Stimulated activated CD4-positive, alpha-beta T cell treated with anti-CD3 and anti-CD28 coated beads, Interleukin-1b, Interleukin-23, amount 100 ng/mL, for 4 hours (primary cell): Measurements from ENCODE around the gene LPCAT1.

Experiments used
- DNase-seq, 2 donors: peaks; one replicate each; pipeline ENCODE4 v3.0.0-alpha.2; 2020; ENCODE audit warnings: low read depth in 2 of 2

Gene LPCAT1

DNA sequence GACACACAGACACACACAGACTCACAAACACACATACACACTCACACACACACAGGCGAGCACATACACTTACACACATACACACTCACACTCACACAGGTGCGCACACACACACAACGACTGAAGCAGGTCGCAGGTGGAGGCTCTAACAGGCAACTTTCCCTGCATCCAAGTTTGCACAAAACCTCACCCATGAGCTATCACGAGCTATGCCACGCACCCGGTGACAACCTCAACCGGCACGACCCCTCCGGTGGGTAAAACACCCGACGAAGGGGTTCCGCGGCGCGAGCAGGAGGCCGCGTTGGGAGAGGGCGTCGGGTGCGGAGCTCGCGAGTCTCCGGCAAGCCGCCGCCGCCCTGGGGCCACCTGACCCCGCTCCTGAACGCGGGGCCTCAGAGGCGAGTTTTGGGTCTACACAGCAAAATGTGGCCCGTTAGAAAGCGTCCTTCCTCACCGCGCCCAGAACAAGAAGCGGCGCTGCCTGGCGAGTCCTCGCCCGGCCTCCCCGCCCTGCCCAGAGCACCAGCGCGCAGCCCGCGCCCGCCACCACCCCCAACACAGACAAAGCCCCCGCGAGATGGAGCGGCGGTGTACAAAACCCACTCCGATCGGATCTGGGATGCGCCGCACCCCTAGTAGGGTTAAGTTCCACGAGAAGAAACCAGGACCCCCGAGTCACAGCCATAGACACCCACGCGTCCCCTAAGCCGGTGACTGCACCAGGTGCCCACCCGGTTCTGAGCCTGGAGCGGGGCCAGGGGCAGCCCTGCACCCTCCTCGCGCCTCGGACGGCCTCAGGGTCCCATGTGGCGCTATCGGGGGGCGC is 79.2 kb downstream of the LPCAT1 start:
- DNase-seq, result no peak

DNA sequence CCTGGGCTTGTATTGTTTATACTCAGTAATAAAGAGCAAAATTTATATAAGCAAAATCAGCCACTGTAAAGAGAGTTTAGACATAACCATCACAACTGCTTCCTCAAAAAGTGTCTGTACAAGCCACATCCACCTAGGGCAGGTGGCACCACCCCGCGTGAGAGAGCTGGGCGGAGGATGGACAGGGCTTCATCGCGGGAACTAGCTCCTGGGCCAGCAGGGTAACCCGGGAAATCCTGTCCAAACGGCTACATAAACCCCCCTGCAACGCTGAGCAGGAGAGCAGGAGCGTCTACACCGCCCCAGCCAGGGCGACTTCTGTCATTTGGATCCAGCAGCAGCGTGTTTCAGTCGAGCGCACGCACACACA is 79.8 kb downstream of the LPCAT1 start:
- no peak for DNase-seq

DNA sequence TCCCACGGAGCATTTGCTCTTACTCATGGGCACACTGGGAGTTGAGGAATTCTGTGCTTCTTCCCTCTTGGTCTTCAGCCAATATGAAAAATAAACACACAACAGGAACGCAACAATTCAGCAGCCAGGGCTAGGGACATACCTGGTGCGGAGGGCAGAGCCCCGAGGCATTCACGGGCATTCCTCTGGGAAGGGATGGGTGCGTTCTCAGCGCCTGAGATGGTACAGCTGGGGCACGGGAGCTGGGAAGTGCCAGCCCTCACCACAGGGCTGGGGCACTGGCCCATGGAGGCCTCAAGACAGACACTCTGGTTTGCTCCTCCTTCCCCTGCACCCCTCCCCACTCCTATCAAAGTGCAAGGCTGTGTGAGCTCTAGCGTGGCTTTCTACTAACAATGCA is 80.6 kb downstream of the LPCAT1 start:
- DNase-seq, result no peak

DNA sequence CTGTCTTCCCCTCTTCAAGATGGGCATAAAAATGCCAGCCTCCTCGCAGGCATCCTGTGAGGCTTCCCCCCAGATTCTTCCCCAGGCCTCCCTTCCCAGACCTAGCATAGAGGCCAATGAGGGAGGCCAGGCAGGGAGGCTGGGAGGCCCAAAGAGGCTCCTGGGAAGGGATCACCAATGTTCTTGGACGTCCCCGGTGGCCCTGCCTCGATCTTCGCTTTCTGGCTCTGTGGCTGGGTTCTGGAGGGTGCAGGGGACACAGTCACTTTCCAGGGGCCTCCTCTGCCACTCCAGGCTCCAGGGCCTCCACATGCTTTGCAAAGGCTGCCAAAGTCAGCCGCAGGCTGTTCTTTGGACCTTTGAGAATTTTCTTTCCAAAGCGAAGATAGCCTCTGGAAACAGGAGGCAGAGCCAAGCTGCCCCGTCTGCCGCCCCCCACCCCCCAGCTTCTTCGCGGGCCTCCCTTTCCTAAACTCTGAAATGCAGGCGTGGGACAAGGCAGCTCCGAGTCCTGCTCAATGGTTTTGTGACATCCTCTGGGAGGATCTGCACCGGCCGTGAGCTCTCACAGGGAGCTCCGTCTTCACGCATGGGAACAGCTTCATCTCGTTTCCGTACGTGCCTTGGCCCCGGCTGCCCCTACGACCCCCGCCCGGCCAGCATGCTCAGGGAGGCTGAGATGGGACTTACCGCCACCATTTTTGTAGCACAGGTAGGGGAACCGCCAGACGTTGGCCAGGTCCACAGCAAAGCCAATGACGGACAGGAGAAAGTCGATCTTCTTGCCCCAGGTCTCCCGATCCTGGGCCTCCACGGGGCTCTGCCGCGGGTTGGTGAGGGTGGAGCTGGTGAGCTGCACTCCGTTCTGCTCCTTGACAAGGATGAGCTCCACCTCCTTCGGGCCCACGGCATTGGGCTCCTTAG is 81.3 kb downstream of the LPCAT1 start:
- no peak for DNase-seq

DNA sequence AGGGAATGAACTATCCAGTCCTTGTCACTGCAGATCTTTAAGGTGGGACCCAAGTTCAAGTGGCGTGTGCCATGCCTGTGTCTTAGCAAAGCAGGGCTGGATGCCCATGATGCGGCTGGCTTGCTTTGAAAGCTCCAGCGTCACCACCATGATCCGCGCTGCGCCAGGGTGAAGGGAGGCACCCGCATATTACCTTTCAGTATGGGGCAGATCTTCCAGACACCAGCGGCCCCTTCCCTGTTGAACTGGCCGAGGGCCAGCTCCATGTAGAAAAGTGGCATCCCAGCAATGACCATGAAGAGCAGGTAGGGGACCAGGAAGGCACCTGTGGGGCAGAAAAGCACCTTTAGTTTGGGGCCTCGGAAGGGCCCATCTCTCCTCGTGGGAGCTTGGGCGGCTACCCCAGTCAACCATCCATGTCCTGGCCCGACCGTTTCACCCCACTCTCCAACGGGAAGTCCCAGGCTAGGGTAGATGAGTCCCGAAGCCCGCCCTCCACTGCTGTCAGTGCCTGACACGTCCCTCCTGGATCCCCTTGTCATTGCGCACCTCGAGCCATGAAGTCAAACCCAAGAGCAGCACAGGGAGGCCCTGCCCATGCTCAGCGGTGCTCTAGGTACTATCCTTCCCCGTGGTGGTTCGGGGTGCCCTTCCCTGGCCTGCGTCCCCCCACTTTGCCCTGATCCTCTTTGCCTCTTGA is 82.4 kb downstream of the LPCAT1 start:
- DNase-seq, result no peak

DNA sequence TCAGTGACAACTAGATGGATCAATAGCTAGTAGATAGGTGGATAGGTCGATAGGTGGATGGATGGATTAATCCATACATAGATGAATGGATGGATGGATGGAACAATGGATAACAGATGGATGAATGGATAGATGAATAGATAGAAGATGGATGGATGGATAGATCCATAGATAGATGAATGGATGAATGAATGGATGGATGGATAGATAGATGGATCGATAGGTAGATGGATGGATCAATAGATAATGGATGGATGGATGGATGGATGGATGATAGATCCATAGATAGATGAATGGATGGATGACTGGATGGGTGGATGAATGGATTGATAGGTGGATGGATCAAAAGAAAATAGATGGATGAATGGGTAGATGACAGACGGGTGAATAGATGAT is 83.7 kb downstream of the LPCAT1 start:
- no peak for DNase-seq

DNA sequence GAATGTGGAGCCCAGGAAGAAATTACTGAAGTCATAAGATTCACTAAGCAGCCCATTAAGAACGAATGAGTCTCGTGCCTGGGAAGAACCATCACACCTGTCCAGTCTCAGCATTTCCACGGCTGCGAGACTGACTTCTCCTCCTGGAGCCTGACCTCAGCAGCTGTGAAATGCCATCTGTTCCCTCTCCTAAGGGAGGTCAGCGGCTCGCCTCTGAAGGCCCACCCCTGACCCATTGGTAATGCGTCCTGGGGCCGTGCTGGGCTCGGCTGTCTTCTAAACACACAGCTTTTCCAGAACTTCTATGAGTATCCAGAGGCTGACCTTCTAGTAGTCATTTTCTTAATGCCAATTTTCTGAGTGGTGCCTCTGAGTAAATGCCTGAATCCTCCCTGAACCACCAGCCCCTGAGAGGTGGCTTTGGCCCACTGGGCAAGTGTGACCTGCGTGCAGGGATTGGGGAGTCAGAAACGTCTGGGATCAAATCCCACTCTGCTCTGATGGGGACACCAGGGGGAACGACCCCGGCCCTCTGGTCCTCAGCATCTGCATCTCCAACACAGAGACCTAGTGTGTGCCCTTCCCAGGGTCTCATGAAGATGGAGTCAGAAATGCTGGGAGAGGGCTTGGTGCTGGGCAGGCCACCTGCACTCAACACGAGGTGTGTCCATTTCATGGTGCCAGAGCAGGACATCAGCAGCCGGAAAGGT is 84.2 kb downstream of the LPCAT1 start:
- no peak for DNase-seq

DNA sequence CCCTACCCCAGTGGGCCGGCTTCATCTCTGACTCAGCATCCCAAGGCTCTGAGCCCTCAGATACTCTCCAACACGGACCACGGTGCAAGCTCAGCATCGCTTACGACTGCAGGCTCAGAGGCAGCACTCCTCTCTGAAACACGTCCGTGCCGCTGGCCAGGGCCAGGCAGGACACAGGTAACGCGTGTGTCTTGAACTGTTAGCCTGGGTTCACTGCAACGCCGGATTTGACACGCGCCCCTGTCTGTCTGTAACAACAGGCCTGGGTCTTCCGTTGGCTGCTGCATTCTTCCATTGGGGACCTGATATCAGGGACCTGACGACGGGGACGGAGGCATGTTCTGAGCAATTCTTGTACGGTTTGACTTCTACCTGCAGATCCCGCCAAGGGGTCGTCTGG is 84.9 kb downstream of the LPCAT1 start:
- no peak for DNase-seq

DNA sequence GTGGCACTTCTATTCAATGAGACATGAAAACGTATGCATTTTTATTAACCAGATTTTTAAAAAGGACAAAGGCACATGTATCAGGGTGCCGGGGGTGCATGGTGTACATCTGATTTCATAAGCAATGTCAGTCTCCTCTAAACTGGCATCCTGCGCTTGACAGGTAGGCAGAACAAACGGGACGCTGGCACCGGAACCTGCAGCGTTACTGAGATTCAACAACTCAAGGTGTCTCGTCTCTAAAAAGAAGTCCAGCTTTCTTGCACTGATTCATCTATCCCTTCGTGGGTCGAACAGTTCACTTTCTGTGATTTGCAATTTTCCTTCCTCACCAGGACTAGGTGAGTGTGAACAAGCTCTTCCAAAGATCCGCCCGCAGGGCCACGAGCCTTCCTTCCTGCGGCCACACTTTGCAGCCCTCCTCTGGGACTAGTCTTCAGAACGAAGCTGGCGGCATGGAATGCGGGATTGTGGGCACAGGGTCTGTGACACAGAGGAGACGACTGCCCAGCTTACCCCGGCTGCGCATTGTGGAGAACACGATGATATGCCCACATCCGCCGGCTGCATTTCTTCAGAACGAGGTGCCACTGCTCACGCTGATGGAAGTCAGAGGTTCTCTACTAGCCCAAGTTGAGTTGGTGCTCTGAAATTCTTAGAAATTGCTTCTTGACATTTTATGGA is 85.7 kb downstream of the LPCAT1 start:
- DNase-seq, result no peak

DNA sequence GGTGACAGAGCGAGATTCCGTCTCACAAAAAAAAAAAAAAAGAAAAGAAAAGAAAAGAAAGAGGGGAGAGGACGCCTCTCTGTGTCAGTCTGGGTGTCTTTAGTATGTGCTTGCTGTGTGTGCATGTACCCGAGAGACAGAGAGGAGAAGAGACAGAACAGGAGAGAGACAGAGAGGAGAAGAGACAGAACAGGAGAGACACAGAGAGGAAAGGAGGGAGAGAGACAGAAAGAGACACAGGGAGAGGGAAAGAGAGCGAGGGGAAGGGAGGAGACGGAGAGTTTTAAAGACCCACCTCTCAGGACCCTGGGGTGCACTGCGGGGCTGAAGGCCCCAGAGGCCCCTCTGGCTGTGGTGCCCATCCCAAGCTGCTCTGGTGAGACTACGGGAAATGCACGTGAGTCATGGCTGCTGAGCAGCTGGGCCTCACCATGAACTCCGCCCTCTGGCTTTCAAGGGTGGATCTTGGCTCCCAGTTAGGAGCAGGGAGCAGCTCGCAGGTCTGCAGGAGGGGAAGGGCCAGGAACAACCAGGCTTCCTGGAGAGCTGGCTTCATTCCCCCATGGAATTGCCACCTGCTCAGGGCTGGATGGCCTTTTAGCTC is 86.4 kb downstream of the LPCAT1 start:
- no peak for DNase-seq

DNA sequence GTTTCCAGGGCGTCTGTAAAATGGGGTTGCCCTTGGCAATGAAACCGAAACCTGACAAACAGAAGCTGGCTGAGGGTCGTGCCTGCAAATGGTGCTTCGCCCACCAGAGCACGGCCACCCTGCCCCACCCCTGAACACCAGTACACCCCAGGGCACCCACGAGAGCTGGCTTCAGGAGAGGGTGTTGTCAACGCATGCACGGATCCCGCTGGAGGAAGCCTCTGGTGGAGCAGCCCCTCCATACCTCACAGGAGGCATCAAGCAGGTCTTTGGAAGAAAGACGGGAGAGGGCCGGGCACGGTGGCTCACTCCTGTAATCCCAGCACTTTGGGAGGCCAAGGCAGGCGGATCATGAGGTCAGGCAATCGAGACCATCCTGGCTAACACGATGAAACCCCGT is 87.1 kb downstream of the LPCAT1 start:
- DNase-seq, result no peak

DNA sequence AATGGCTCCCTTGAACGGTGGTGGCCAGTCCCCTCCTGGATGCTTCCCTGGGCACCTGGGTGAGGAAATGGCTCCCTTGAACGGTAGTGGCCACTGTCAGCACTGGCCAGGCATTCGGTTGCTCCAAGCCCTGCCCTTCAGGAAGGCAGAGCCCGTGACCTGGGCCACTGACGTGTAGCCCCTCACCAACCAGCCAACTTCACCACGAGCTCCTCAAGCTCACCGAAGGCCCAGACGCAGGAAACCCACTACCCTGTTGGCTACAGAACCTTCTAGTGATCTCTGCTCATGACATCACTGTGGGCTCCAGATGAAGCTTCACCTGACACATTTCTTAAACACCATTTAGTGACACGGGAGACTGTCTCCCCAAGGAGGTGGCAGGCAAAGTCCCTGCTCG is 87.7 kb downstream of the LPCAT1 start:
- DNase-seq, result no peak

DNA sequence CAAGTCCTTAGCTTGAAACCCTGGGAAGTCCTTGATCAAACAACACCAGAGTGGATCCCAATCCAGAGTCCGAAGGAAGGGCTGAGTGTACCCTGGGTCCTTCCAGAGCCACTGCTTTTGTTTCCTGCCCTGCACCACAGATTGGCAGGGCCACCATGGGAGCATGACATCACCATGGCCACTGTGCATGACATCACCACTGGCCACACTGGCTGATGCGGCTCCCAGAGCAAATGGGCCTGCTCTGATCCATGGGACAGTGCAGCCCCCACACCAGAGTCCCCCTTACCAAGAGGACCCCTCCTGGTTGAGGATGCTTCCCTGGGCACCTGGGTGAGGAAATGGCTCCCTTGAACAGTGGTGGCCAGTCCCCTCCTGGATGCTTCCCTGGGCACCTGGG is 88.4 kb downstream of the LPCAT1 start:
- no peak for DNase-seq

DNA sequence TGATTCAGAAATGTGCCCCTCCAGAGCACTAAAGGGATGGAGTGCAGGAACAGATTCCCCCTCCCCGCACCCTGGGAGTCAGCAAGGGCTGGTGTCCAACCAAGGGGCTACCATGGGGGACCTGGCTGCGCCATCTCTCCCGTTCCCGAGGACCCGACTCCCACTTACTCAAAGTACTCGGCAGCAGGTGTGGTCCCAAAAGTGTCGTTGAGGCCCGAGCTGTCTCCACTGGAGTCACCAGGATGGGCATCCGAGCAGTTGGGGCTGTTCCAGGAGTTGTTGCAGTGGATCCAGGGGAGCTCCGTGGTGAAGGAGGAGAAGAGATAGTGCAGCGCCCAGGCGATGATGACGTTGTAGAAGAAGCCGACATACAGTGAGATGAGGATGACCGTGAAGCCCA is 91.5 kb downstream of the LPCAT1 start:
- DNase-seq, result no peak

DNA sequence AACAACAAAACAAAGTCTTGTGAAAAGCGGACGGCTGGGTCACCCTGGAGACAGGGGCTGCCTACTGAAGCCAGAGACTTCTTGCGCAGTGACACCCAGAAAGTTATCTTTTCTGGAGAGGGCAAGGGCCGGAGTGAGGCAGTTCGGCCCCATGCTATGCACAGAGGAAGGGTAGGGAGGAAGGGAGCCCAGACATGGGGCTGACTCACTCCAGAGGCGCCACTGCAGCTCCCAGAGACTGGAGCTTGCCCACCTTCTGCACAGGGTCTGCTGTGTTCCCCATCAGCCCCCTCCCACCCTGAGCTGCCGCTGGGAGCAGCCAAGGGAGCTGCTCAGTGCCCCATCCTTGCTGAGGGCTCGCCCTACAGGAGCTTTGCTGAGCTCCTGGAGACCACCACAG is 91.9 kb downstream of the LPCAT1 start:
- DNase-seq, result no peak

DNA sequence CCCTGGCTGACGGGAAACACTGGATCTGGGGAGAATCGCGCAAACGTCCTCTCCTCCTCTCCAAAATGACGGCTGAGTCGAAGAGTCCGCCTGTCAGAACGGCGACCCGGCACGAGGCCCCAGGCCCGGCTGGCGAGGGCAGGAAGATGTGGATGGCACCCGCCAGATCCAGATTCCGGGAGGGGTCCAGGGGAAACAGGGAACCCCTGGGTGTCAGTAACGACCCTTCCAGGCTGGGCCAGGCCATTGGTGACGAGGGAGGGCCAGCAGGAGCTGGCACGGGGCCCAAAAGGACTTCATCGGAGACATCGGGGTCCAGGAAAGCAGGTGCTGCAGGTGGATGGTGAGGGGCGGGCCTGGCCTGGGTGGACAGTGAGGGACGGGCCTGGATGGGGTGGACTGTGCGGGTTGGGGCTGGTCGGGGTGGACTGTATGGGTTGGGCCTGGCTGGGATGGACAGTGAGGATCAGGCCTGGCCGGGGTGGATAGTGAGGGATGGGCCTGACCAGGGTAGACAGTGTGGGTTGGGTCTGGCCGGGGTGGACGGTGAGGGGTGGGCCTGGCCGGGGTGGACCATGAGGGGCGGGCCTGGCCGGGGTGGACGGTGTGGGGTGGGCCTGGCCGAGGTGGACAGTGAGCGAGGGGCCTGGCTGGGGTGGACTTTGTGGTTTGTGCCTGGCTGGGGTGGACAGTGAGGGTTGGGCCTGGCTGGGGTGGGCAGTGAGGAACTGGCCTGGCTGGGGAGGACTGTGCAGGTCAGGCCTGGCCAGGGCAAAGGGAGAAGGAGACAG is 92.5 kb downstream of the LPCAT1 start:
- DNase-seq, result no peak

DNA sequence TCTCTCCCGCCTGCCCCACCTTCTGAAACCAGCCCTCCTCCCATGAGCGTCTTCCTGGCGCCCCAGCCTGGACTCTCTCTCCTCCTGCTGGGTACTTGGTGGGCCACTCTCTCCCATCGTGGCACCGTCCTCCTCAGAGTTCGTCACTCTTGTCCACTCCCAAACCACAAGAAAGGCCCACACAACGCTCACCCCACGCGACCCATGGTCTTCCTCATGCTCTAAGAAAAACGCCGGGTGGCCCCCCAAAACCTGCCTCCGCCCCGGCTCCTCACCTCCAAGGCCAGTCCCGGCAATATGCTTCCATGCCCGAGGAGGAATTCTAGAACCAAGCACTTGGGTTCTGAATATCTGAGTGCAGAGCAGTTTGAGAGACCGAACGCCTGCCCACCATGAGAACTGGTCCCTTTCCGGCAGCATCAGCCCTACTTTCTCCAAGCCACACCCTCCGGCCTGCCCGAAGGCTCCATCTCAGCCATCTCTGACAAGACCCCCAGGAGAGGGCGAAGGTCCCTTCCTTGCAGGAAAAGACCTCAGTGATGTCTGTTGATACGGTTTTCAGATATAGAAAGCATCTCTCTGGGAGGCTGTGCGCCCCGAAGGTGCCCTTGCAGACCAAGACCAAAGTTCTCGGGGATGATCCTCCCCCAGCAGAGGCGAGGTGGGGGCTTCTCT is 93.5 kb downstream of the LPCAT1 start:
- no peak for DNase-seq

DNA sequence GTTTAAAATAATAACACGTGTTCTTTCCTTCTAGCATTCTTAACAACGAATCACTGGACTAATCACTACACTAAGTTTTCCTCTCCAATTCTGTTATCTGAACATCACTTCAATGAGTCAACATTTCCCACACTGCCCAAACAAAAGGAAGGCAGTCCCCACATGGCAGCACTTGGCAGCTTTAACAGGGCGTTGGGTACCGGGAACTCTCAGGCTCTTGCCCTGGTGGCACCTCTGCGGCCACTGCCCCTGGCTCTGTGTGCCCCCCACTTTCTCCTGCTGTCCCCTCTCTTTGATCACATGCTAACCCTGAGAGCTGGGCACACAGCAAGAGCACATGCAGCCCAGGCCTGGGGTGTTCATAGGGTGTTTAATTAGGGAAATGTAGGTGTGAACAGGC is 94.3 kb downstream of the LPCAT1 start:
- no peak for DNase-seq

DNA sequence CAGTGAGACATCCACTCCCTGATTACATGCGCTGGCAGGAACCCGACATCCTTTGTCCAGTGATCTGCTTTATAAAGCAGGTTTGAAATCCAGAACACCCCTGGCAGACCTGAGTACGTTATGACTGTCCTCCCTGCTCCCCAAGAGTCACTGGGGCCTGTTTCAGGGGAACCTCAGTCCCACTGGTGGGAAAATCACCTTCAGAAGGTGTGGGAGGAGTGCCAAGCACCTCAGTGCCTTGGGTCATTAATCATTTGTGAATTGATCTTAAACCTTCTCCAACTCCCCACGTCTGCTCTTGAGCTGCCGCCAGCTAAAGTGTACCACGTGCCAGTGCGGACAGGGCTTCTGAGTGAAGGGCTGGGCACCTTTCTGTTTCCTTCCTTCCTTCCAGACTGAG is 94.7 kb downstream of the LPCAT1 start:
- no peak for DNase-seq
